PC-9 (cell line): Measurements from ENCODE around the gene TBC1D14. TPM values are rescaled to one million over a fixed set of nuclear protein-coding genes. Genes with fewer than 3 reads are reported as not detected.

Experiments used
- BruUV-seq: library from RNA; stranded (reverse); fragments of 400-500 nt; replicated peaks from 2 replicates; lab custom pipeline; 2021; lab: Mats Ljungman, UMichigan
- CTCF ChIA-PET: fragments of 300-600 bp; sonication (Branson Sonifier 250); formaldehyde crosslinking; loops from one replicate; lab custom pipeline; 2022; ENCODE audit warnings: antibody characterized with exemption; lab: Charles Lee
- POLR2A ChIA-PET: fragments of 300-600 bp; sonication (Branson Sonifier 250); formaldehyde crosslinking; loops from one replicate; lab custom pipeline; 2022; ENCODE audit warnings: antibody characterized with exemption; ENCODE audit not compliant: unreplicated experiment; lab: Charles Lee
- DNase-seq, 2 experiments: peaks; one replicate each; pipeline versions ENCODE4 v3.0.0 to v3.0.0-alpha.2; 2015 to 2022; ENCODE audit warnings: mixed read lengths in 1 of 2
- H2AFZ ChIP-seq: fragments of 200-600 bp; sonication (generic); 2 replicates; pipeline ENCODE4 v1.8.1; 2017; ENCODE audit warnings: antibody characterized with exemption
- H3F3A ChIP-seq: fragments of 200-600 bp; sonication (generic); 2 replicates; pipeline ENCODE4 v1.8.1; 2017; ENCODE audit warnings: antibody characterized with exemption, mild to moderate bottlenecking, low read depth; ENCODE audit not compliant: insufficient read depth
- H3K27ac ChIP-seq: fragments of 200-600 bp; sonication (generic); 2 replicates; pipeline ENCODE4 v1.6.1; 2016; ENCODE audit warnings: mixed run types
- H3K27me3 ChIP-seq: fragments of 200-600 bp; sonication (generic); 2 replicates; pipeline ENCODE4 v1.6.1; 2016; ENCODE audit warnings: low read depth, mixed run types; ENCODE audit not compliant: insufficient read depth
- H3K36me3 ChIP-seq: fragments of 200-600 bp; sonication (generic); 2 replicates; pipeline ENCODE4 v1.6.1; 2016; ENCODE audit warnings: low read depth, mixed run types
- H3K4me1 ChIP-seq: fragments of 200-600 bp; sonication (generic); replicated peaks from 2 replicates; pipeline ENCODE4 v1.6.1; 2016; ENCODE audit warnings: mixed run types; ENCODE audit not compliant: insufficient read depth
- H3K4me2 ChIP-seq: fragments of 200-600 bp; sonication (generic); 2 replicates; pipeline ENCODE4 v1.6.1; 2017; ENCODE audit warnings: mixed run types
- H3K4me3 ChIP-seq: fragments of 200-600 bp; sonication (generic); 2 replicates; pipeline ENCODE4 v1.6.1; 2016; ENCODE audit warnings: mixed run types
- H3K79me2 ChIP-seq: fragments of 200-600 bp; sonication (generic); 2 replicates; pipeline ENCODE4 v1.6.1; 2017; ENCODE audit warnings: low read depth, mixed run types
- H3K9me2 ChIP-seq: fragments of 200-600 bp; sonication (generic); 2 replicates; pipeline ENCODE4 v1.8.1; 2017; ENCODE audit warnings: mild to moderate bottlenecking; ENCODE audit not compliant: insufficient read depth
- H3K9me3 ChIP-seq: fragments of 200-600 bp; sonication (generic); 2 replicates; pipeline ENCODE4 v1.8.1; 2016; ENCODE audit warnings: low read depth; ENCODE audit not compliant: insufficient read depth
- H4K20me1 ChIP-seq: fragments of 200-600 bp; sonication (generic); 2 replicates; pipeline ENCODE4 v1.8.1; 2017; ENCODE audit not compliant: insufficient read depth
- CTCF ChIP-seq: fragments of 200-600 bp; sonication (generic); conservative IDR thresholded peaks from 2 replicates; pipeline ENCODE4 v1.6.1; 2017; ENCODE audit warnings: mixed run types, antibody characterized with exemption, mild to moderate bottlenecking, moderate library complexity
- EZH2 ChIP-seq: fragments of 200-600 bp; sonication (generic); IDR thresholded peaks from 2 replicates; pipeline ENCODE4 v1.8.0; 2017; ENCODE audit warnings: antibody characterized with exemption, low read depth
- intact Hi-C: fragments of 100-400 bp; cut with micrococcal nuclease; formaldehyde crosslinking; loops from one replicate; pipeline ENCODE4 v1.10.0; 2022; ENCODE audit not compliant: unreplicated experiment
- total RNA-seq: library from RNA; stranded (reverse); gene quantifications from 2 replicates; pipeline ENCODE4 v1.2.3, GENCODE V29; 2021

Gene TBC1D14
- total RNA-seq, 1 experiment from 2014 or later = 46.2 TPM

GRCh38 chr4:6913350-6913905 lies 3.8 kb downstream of the TBC1D14 start:
- Histone ChIP-seq H2AFZ (no peak overlapping the region), H3K79me2 (peaks cover 30% of the 10 kb centered on the region), H3K27me3 (no peaks in the 10 kb centered on the region), H3K36me3 (no peaks in the 10 kb centered on the region), H3K4me1 (peaks cover 44% of the 10 kb centered on the region), H4K20me1 (no peaks in the 10 kb centered on the region), H3K4me3 (no peak overlapping the region), H3K27ac (no peak overlapping the region), H3K9me3 (no peaks in the 10 kb centered on the region), H3F3A (peaks cover 32% of the 10 kb centered on the region; the same call in 1 of the 2 replicates), H3K4me2 (no peak overlapping the region), H3K9me2 (no peaks in the 10 kb centered on the region)
- ChIA-PET CTCF (no interaction called here), POLR2A (no interaction called here)
- no peak for DNase-seq
- intact Hi-C loops = no loop called here
- no TSS peak for BruUV-seq
- no peak for TF ChIP-seq EZH2
- no peak for TF ChIP-seq CTCF

GRCh38 chr4:6914448-6914847 lies 4.8 kb downstream of the TBC1D14 start:
- Histone ChIP-seq H3K79me2 (peaks cover 36% of the 10 kb centered on the region), H4K20me1 (no peaks in the 10 kb centered on the region), H3K9me2 (no peaks in the 10 kb centered on the region), H3K4me2 (no peak overlapping the region), H3K4me3 (no peak overlapping the region), H3F3A (peaks cover 39% of the 10 kb centered on the region; the same call in 1 of the 2 replicates), H3K4me1 (peaks cover 47% of the 10 kb centered on the region), H3K27ac (no peak overlapping the region), H3K36me3 (no peaks in the 10 kb centered on the region), H2AFZ (no peak overlapping the region), H3K27me3 (no peaks in the 10 kb centered on the region), H3K9me3 (no peaks in the 10 kb centered on the region)
- no peak for DNase-seq
- BruUV-seq = no TSS peak
- TF ChIP-seq EZH2 (no peak), CTCF (no peak)
- ChIA-PET CTCF (interaction anchor here (0.7 kb wide), 1 partner anchor 275 kb away, joined by 4 read pairs; no protein-coding TSS in a partner anchor), POLR2A (no interaction called here)
- intact Hi-C loops = no loop called here

GRCh38 chr4:6915041-6916005 lies 5.7 kb downstream of the TBC1D14 start:
- no peaks in the 10 kb centered on the region for H3K9me2 ChIP-seq
- intact Hi-C loops = loop anchor here (1.0 kb wide), 2 partner anchors 27 to 195 kb away; no protein-coding TSS in a partner anchor
- ChIA-PET CTCF (interaction anchor here (0.6 kb wide), 1 partner anchor 15 kb away, joined by 5 read pairs; no protein-coding TSS in a partner anchor), POLR2A (no interaction called here)
- H2AFZ ChIP-seq = no peak overlapping the region
- no peak overlapping the region for H3K4me3 ChIP-seq
- no TSS peak for BruUV-seq
- no peak overlapping the region for H3K4me2 ChIP-seq
- DNase-seq = no peak
- peaks cover 39% of the 10 kb centered on the region; the same call in 1 of the 2 replicates for H3F3A ChIP-seq
- H3K4me1 ChIP-seq = peaks cover 46% of the 10 kb centered on the region
- H3K27ac ChIP-seq = no peak overlapping the region
- no peaks in the 10 kb centered on the region for H3K27me3 ChIP-seq
- H3K9me3 ChIP-seq = no peaks in the 10 kb centered on the region
- peaks cover 33% of the 10 kb centered on the region for H3K79me2 ChIP-seq
- TF ChIP-seq EZH2 (no peak), CTCF (no peak)
- H3K36me3 ChIP-seq = no peaks in the 10 kb centered on the region
- no peaks in the 10 kb centered on the region for H4K20me1 ChIP-seq
